Peyer's patch (tissue), 4 donors: ENCODE data around the gene MORN3. TPM values are rescaled to one million over a fixed set of nuclear protein-coding genes. Genes with fewer than 3 reads are reported as not detected.
"Not testable (repeated sequence)": the region's sequence is repeated elsewhere in the genome, so short reads cannot be mapped to it uniquely, and the experiment has no call there.

Experiments
- DNase-seq, 3 donors: peaks; one replicate each; pipeline ENCODE4 v3.0.0-alpha.2; 2017 to 2019
- H3K27ac ChIP-seq, 4 donors: fragments of 200-600 bp; sonication (generic); one replicate each; pipeline ENCODE4 v1.5.1; 2016 to 2019
- H3K27me3 ChIP-seq, 2 donors: fragments of 200-600 bp; sonication (generic); one replicate each; pipeline ENCODE4 v1.5.1; 2019
- H3K36me3 ChIP-seq, 3 donors: fragments of 200-600 bp; sonication (generic); one replicate each; pipeline ENCODE4 v1.5.1; 2016 to 2019
- H3K4me1 ChIP-seq, 4 donors: fragments of 200-600 bp; sonication (generic); one replicate each; pipeline ENCODE4 v1.5.1; 2016 to 2019
- H3K4me3 ChIP-seq, 4 donors: fragments of 200-600 bp; sonication (generic); 1 replicate in 3 of 4; 2 replicates in 1 of 4; pipeline ENCODE4 v1.5.1; 2016 to 2019; ENCODE audit warnings: mild to moderate bottlenecking in 1 of 4
- H3K9me3 ChIP-seq, 4 donors: fragments of 200-600 bp; sonication (generic); one replicate each; pipeline ENCODE4 v1.5.1; 2016 to 2019; ENCODE audit warnings: mild to moderate bottlenecking in 1 of 4
- CTCF ChIP-seq, 6 experiments: fragments of 450-650 bp in 4 of 6; fragments of 200-600 bp in 2 of 6; sonication (generic) in 1 of 6; IDR thresholded peaks; one replicate each; pipeline ENCODE4 v1.5.1; 2017 to 2019; ENCODE audit warnings: antibody characterized with exemption in 6 of 6, mild to moderate bottlenecking in 3 of 6, moderate library complexity in 1 of 6
- POLR2A ChIP-seq, 2 donors: fragments of 450-650 bp; IDR thresholded peaks; one replicate each; pipeline ENCODE4 v1.5.1; 2017; ENCODE audit warnings: antibody characterized with exemption in 2 of 2, mild to moderate bottlenecking in 2 of 2, moderate library complexity in 2 of 2
- total RNA-seq, 4 donors: library from RNA; depleted of rRNA; stranded (reverse); fragments of >200 nt; gene quantifications; one replicate each; pipeline ENCODE4 v1.1.0, GENCODE V29; 2016

MORN3 gene
- total RNA-seq, 4 donors from 2014 or later: not detected

- Histone ChIP-seq H3K27ac (no peak overlapping the region), H3K4me3 (no peak overlapping the region), H3K27me3 (no peaks in the 10 kb centered on the region), H3K4me1 (peaks cover 0 to 13% (median 0%) of the 10 kb centered on the region in 4 donors), H3K36me3 (no peaks in the 10 kb centered on the region), H3K9me3 (no peaks in the 10 kb centered on the region)
- DNase-seq: no peak
- TF ChIP-seq POLR2A (IDR thresholded peaks at IDR 0.05) (no peak), CTCF (IDR thresholded peaks at IDR 0.05) (no peak)
These were observed 6.7 kb upstream of the MORN3 start for GRCh38 chr12:121676190-121676589.

DNA sequence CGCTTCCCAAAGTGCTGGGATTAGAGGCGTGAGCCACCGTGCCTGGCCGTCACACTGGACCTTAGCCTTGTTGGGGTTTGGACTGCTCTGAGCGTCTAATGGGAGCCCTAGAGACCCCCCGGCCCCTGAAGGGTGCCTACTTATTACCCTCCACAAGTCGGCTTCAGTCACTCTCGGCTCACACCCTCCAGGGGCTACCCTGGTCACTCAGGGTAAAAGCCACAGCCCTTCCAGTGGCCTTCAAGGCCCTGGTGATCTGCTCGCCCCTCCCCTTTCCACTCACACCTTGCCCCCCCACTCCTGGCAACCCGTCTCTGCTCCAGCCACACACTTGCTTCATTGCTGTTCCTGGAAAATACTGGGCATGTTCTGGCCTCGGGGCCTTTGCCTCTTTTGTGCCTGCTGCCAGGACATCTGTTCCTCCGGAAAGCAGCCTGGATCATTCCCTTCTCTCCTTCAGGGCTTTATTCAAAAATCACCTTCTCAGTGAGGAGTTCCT, 3.6 kb upstream of the MORN3 start:
- no peak for TF ChIP-seq POLR2A (IDR thresholded peaks at IDR 0.05)
- TF ChIP-seq CTCF (IDR thresholded peaks at IDR 0.05): no peak
- DNase-seq: peak in 1 of 3 donors; percentile 52
- Histone ChIP-seq H3K27ac (peak overlapping the region; percentile 46 to 74 (median 55)), H3K4me3 (peak overlapping the region; percentile 32 to 55 (median 51)), H3K9me3 (no peaks in the 10 kb centered on the region), H3K36me3 (no peaks in the 10 kb centered on the region), H3K27me3 (no peaks in the 10 kb centered on the region), H3K4me1 (peaks cover 0 to 13% (median 0%) of the 10 kb centered on the region in 4 donors)

- TF ChIP-seq POLR2A (IDR thresholded peaks at IDR 0.05) (no peak), CTCF (IDR thresholded peaks at IDR 0.05) (peak; percentile 41 to 61 (median 47))
- Histone ChIP-seq H3K4me1 (peaks cover 0 to 13% (median 0%) of the 10 kb centered on the region in 4 donors), H3K27ac (no peak overlapping the region), H3K36me3 (no peaks in the 10 kb centered on the region), H3K9me3 (no peaks in the 10 kb centered on the region), H3K27me3 (no peaks in the 10 kb centered on the region), H3K4me3 (no peak overlapping the region)
- peak; percentile 52 to 74 (median 64) for DNase-seq
These were observed 519 bp downstream of the MORN3 start for GRCh38 chr12:121668750-121669520.

GRCh38 chr12:121666829-121667228, 2.6 kb downstream of the MORN3 start:
- H3K36me3 ChIP-seq, H3K9me3 ChIP-seq, H3K4me1 ChIP-seq, H3K4me3 ChIP-seq, H3K27ac ChIP-seq, DNase-seq, H3K27me3 ChIP-seq: not testable (repeated sequence)

DNA sequence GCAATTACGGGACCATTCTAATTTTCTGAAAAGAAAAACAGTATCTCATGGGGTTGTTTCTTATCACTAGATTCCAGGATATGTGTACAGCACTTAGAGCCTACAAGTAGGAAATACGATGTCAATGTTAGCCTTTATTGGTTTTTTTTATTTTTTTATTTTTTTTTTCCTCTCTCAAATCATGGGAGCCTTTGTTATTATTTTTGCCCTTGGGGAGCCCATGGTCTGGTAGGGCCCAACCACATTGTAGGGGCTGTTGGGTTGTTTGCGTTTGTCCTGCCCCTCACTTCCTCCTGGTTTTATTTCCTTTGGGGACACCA, 5.9 kb downstream of the MORN3 start:
- TF ChIP-seq CTCF (IDR thresholded peaks at IDR 0.05): no peak
- TF ChIP-seq POLR2A (IDR thresholded peaks at IDR 0.05): no peak
- H3K4me1 ChIP-seq: peaks cover 0 to 1% (median 0%) of the 10 kb centered on the region in 4 donors
- peak overlapping the region in 2 of 4 donors; percentile 20 to 77 for H3K27ac ChIP-seq
- H3K36me3 ChIP-seq: no peaks in the 10 kb centered on the region
- no peak for DNase-seq
- H3K4me3 ChIP-seq: no peak overlapping the region
- no peaks in the 10 kb centered on the region for H3K27me3 ChIP-seq
- H3K9me3 ChIP-seq: no peaks in the 10 kb centered on the region

DNA sequence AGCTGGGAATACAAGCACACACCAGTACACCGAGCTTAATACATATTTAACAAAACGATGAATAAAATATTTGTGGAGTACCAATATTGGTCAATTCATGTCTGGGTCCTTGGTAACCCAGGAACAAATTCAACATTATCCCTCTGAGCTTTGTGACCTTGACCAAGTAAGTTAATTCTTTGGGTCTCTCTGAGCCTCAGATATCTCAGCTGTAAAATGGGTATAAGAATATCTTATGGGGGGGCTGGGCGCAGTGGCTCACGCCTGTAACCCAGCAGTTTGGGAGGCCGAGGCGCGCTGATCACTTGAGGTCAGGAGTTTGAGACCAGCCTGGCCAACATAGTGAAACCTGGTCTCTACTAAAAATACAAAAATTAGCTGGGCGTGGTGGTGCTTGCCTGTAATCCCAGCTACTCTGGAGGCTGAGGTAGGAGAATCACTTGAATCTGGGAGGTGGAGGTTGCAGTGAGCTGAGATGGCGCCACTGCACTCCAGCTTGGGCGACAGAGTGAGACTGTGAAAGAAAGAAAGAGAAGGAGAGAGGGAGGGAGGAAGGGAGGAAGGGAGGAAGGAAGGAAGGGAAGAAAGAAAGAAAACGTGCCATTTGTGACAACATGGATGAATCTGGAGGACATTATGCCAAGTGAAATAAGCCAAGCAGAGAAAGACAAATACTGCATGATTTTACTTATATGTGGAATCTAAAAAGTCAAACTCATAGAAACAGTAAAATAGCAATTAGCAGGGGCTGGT, 7.9 kb downstream of the MORN3 start:
- not testable (repeated sequence) for H3K9me3 ChIP-seq, DNase-seq, H3K4me1 ChIP-seq, H3K4me3 ChIP-seq, H3K27ac ChIP-seq, H3K27me3 ChIP-seq, H3K36me3 ChIP-seq
